Iris pigment epithelial cell (primary cell): Measurements from ENCODE around the gene ZMYND12.
"Not testable (repeated sequence)": the region's sequence is repeated elsewhere in the genome, so short reads cannot be mapped to it uniquely, and the experiment has no call there.

Experiments used
- DNase-seq: peaks from one replicate; pipeline ENCODE4 v3.0.0-alpha.2; 2011; ENCODE audit warnings: low read depth

The ZMYND12 gene, protein sequence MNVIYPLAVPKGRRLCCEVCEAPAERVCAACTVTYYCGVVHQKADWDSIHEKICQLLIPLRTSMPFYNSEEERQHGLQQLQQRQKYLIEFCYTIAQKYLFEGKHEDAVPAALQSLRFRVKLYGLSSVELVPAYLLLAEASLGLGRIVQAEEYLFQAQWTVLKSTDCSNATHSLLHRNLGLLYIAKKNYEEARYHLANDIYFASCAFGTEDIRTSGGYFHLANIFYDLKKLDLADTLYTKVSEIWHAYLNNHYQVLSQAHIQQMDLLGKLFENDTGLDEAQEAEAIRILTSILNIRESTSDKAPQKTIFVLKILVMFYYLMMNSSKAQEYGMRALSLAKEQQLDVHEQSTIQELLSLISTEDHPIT

DNA sequence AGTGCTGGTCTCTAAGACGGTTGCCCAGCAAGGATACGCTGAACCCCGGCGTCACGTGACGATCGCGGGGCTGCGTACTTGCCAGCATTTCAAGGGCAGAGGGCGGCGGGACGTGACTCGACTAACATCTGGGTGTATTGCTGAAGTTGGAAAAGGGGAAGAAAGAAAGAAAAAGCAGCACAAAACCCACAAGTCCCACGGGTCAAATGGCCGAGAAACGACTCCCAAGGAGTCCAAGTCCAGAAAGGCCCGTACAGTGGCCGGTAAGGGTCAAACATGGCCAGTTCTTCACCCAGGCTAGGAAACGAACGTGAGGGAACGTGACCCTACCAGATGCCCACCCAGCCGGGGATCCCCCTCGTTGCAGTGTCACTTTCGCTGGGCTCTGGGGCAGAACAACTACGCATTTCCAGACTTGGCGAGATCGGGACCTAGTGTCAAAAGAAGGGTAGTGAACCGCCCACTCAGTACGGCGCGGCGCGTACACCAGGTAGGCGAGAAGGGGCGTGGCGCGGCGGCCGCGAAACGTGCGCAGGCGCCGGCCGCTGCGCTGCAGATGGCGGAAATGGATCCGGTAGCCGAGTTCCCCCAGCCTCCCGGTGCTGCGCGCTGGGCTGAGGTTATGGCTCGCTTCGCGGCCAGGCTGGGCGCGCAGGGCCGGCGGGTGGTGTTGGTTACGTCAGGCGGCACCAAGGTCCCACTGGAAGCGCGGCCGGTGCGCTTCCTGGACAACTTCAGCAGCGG is at the start of gene ZMYND12, which contains the start of gene PPCS:
Gene ZMYND12 (minus strand): TSS at position 13 of the 744 bp plus-strand sequence. CDS start 25 bp downstream, outside the sequence.
Gene PPCS (plus strand): TSS at position 534 of the 744 bp plus-strand sequence. CDS start 23 bp downstream, at position 557.
- peak; percentile 85 for DNase-seq

DNA sequence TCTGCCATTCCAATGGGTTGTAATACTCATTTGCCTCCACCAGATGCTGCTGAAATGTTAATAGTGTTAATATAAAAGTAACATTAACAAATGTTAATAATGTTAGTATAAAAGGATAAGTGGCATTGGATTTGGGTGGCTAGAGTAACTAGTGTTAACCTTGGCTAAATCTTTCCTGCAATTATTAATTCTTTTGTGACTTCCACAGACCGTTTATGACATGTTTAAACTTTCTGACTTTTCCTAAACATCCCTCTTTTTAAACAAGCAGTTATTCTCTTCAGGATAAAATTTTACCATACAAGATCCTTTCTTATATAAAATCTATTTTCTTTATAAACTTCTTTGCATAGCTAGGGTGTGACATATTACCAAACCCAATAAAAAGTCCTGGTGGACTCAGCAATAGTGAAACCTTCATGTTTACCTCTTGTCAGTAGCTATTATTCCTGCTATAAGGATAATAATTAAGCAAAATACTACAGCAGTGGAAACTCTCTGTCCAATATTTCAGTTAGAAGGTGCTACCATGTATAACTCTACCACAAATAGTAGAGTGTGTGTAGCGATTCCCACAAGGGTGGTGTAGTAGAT is 48.8 kb upstream of the ZMYND12 start:
- DNase-seq = no peak

DNA sequence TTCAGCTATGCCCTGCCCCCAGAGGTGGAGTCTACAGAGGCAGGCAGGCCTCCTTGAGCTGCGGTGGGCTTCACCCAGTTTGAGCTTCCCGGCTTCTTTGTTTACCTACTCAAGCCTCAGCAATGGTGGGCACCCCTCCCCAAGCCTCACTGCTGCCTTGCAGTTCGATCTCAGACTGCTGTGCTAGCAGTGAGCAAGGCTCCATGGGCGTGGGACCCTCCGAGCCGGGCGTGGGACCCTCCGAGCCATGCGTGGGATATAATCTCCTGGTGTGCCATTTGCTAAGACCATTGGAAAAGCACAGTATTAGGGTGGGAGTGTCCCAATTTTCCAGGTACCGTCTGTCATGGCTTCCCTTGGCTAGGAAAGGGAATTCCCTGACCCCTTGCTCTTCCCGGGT is 46.2 kb upstream of the ZMYND12 start:
- not testable (repeated sequence) for DNase-seq

DNA sequence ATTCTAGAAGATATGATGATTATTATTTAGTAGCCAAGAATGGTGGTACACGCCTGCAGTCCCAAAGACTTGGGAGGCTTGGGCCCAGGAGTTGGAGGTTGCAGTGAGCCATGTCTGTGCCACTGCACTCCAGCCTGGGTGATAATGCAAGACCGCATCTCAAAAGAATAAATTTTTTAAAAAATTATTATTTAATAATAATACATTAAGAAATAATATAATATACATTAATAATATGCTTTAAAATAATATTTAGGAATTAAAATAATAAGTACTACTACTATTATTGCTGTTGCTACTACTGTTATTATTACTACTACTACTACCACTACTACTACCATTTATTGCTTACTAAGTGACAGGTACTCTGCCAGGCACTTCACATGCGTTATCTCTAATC is 34.4 kb upstream of the ZMYND12 start:
- DNase-seq = no peak

DNA sequence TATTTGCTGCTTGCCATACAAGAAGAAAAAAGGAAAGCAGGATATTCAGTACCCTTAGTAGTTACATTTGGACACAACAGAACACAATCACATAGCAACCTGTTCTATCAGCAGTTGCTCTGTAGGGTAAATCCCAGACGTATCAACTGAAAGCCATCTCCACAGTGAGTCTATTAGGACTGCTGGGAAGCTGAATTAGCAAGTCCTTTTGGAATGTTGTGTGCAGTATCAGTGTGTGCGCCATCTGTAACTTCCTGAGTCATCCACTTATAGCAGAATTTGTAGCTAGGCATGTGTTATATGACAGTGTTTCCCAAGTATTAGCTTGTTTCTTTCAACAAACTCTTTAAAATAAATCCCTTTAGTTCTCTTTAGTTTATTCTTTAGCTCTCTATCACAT is 28.6 kb upstream of the ZMYND12 start:
- peak; percentile 94 for DNase-seq

DNA sequence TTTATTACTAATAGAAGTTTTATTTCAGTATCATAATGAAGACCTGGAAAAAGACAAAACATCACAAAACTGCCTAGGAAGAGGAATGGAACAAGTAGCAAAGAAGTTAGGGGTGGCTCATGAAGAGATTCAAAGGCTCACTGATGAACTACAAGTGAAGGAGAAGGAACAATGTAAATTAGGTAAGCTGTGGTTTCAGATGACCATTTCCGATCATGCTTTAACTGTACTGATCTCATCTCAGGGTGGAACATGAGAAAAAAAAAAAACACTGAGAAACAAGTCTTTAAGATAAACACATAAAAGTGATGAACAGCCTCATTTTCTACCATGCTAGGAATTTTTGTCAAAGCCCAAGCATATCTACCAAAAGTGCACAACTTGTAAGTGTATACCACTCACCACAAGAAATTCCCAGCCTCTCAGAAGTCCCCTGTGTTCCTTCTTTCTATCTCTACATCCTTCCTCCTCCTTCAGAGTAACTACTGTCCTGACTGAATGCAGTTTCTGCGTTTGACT is 26.9 kb upstream of the ZMYND12 start:
- DNase-seq = no peak

DNA sequence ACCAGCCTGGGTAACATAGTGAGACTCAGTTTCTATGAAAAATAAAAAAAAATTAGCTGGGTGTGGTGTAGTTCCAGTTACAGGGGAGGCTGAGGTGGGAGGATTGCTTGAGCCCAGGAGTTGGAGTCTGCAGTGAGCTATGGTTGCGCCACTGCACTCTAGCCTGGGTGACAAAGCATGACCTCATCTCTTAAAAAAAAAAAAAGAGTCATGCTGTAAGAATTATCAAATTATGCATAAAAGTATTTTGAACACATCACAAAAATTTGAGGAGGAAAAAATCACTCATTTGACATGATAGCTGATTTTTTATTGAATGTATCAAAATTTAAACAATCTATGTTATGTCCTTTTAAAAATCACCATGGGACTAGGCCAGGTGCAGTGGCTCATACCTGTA is 25.1 kb upstream of the ZMYND12 start:
- DNase-seq = no peak

DNA sequence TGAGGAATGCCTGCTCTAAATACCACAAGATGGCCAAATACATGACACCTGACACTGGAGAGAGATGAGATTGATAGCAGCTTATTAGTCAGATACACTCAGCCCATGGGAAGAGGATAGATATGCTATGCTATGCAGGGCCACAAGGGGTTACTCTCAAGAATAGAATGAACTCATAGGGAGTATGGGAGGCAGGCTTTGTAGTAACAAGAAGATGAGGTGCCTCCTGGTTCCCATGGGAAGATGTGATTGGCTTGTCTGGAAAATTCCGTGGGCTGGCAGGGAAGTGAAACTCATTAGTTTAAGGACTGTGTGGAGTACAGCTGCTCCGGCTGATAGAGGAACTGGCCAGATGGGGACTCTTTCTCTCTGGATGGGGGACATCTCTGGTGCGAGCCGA is 23.8 kb upstream of the ZMYND12 start:
- DNase-seq = peak; percentile 46

DNA sequence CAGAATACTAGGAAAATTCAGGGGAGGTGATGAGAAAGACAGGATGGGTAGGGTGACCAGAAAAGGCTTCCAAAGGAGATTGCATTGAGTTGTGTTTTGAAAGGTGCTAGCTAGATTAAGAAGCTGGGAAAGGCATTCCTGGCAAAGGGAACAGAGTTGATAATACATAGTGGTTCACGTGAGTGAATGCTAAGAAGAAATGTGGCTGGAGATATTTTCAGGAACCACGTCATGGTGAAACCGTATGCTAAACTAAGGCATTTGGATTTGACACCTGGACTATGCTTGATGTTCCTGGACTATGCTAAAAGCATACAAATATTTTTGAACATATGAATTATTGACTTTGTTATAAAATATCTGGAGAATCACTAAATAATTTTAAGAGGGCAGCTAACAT is 22.0 kb upstream of the ZMYND12 start:
- DNase-seq = no peak

DNA sequence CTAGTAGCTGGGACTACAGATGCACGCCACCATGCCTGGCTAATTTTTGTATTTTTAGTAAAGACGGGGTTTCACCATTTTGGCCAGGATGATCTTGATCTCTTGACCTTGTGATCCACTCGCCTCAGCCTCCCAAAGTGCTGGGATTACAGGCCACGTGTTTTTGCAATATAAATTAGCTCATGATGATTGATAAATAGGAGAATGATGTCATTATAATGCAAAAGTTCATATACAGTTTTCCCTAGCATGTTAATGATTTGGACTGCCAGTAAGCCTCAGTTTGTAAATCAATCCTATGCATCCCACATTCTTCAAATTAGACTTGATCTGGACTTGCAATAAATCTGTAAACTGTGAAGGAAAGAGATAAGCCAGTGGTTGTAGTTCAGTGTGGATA is 21.5 kb upstream of the ZMYND12 start:
- DNase-seq = not testable (repeated sequence)

DNA sequence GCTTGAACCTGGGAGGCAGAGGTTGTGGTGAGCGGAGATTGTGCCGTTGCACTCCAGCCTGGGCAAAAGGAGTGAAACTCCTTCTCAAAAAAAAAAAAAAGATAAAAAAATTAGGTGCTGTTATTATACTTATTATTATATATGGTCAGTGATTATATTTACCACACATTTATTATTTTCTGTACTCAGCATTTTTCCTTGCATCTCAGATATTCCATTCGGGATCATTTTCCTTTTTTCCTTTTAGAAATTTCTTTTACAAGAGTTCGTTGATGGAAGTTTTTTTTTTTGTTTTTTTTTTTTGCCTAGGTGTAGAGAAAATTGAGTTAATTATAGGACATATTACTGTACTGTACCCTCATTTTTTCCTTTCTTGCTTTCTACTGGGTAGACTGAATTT is 20.8 kb upstream of the ZMYND12 start:
- DNase-seq = no peak

DNA sequence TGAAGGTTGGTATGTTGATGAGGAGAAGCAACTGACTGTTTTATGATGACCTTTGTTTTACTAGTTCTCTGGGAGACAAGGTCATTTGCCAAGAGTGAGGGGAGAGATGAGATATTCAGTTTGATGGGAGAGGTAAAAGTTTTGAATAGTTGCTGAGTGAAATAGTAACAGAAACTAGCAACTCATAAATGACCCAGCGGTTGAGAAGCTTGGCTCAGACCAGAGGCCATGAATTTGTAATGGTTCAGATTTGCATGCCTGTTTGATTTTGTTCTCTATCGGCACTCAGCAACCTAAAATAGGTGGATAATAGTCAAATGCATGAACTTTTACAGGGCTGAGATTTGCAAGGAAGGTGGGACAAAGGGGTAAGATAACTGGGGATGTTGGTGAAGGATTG is 13.9 kb upstream of the ZMYND12 start:
- DNase-seq = no peak

DNA sequence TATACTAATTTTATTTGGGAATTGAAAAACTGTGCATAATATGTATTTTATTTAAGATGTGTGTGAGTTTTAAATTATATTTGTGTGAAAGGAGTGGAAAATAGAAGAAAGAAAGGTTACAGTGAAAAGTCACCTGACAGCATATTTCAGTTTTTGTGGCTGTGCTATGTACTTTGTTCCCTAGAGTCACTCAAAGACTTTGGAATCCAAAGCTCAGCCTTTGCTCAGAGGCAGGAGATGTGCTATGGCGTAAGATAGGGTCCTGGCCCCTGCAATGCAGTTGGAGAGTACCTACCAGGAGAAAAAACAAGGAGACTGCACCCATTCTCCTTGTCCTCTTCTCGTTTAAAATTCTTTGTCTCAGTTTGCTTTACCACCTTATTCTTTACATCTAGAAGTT is 10.2 kb upstream of the ZMYND12 start:
- DNase-seq = no peak

DNA sequence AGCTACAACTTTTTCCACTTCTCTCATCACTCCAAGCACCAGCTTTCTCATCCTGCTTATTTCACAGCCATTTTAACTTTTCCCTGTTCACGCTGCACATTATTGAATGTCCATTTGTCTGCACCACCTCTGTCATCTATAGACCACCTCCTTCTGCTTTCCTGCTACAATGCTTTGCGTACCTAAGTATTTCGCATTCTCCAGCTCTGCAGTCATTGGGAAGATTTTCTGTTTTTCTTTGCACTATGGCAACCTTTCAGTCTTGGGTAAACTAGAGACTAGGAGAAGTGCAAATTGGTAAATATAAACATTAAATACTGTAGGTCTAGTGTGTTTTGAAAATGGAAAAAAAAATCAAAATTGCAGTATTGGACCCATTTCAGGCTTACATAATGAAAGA is 8.1 kb upstream of the ZMYND12 start:
- no peak for DNase-seq

DNA sequence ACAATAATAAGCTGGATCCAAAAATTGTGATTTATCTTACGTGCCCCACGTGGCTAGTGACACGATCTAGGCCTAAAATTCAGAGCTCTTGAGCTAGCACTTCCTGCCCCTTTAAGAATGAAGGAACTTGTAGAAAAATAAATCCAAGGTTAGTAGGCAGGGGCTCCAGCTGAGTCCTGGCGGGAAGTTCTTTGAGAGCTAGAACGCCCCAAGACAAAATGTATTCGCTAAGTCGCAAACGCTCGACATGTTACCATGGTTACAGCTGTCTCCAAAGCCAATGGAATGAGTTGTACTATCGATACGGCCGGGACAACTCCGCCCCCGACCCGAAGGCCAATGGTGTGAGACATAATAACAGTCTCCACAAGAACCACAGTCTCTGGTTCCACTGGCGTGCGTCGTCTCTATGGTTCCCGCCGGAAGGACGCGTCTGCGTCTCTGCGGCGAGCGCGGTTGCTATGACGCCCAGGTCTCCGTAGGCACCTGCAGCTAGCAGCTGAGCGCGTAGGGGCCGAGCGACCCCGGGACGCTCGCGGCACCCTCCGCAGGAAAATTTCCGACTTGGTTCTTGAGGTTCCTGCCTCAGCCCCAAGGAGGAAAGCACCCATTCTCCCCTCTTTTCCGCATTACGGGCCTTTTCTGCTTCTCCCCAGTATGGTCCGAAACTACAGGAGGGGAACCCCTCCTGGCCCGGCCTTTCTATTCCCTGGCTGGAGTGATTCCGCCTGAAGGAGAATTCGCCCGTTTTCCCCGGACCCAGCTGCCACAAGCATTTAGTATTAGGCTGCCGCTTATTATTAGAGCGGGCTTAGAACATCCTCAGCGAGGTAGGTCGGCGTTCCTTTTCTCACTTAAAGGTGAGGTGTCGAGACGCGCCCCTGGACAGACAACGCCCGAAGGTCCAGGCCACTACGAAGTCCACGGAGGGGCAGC is 7.3 kb upstream of the ZMYND12 start, which contains the start of gene CCDC30:
Gene CCDC30 (plus strand): TSS at position 459 of the 936 bp plus-strand sequence. CDS start 17,266 bp downstream, outside the sequence.
- DNase-seq = peak; percentile 98

DNA sequence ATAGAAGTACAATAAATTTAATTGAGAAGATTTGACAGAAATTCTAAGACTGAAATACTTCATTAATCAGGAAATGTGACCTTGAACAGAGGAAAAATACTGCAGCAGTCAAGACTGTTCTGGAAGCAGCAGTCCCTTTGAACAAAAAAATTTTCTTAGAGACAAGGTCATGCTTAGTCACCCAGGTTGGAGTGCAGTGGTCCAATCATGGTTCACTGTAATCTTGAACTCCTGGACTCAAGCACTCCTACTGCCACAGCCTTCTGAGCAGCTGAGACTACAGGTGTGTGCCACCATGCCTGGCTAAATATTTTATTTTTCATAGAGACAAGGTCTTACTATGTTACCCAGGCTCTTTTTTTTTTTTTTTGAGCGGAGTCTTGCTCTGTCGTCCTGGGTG is 5.4 kb upstream of the ZMYND12 start:
- no peak for DNase-seq

DNA sequence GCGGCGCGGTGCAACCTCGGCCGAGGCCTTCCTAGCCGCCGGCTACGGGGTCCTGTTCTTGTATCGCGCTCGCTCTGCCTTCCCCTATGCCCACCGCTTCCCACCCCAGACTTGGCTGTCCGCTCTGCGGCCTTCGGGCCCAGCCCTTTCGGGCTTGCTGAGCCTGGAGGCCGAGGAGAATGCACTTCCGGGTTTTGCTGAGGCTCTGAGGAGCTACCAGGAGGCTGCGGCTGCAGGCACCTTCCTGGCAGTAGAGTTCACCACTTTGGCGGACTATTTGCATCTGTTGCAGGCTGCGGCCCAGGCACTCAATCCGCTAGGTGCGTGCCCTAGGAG is 900 bp upstream of the ZMYND12 start:
- DNase-seq = peak; percentile 67

DNA sequence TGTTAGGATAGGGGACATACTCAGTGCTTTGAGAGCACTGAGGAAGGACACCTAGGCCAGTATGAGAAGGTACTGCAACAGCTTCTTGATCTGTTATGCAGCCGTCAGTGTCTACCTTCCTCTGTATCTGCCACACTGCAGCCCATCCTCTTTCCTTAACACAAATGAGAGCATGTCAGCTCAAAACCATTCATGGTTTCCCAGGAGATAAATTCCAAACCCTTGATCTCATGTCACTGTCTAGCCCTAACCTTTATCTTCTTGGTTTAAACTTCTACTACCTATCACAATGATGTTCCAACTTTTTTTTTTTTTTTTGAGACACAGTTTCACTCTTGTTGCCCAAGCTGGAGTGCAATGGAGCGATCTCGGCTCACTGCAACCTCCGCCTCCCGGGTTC is 1.4 kb downstream of the ZMYND12 start:
- DNase-seq = no peak

DNA sequence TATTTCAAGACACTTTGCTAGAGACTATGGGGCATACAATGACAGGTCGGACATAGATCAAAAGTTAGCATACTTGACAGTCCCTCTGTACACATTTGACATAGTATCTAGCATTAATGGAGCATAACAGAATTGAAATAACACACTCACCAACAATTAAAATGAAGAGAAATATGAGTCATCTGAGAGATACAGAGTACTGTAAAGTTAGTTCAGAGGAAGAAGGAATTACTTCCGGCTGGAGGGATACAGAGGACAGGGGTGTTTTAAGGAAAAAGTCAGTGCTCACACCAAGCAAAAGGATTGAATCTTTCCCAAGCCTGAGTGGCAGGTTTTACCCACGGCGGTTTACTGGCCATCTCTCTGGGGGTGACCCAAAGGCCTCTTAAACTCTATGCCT is 2.4 kb downstream of the ZMYND12 start:
- DNase-seq = no peak

DNA sequence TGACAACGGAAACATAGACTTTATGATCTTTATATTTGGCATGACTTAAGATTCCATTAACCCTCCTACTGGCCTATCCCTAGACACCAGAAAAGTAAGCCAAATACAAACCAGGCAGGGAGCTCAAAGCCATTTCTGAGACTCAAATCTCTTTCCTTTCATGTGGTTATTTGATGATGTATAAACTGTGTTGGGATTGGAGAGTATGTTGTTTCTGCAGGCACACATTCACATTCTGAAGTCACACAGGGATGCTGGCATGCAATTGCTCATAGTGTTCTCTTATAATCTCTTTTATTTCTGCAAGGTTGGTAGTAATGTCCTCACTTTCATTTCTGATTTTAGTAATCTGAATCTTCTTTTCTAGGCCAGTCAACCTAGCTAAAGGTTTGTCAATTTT is 5.8 kb downstream of the ZMYND12 start:
- DNase-seq = no peak

DNA sequence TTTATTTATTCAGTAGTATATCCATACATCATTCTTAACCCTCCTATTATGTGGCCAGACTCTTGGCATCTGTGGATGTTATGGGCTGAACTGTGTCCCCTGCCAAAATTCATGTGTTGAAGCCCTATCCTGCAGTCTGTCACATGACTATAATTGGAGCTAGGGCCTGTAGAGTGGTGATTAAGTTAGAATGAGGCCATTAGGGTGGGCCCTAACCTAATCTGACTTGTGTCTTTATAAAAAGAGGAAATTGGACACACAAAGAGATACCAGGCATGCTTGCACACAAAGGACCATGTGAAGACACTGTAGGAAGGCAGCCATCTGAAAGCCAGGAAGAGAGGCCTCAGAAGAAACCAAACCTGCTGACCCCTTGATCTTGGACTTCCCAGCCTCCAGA is 6.6 kb downstream of the ZMYND12 start:
- DNase-seq = no peak

DNA sequence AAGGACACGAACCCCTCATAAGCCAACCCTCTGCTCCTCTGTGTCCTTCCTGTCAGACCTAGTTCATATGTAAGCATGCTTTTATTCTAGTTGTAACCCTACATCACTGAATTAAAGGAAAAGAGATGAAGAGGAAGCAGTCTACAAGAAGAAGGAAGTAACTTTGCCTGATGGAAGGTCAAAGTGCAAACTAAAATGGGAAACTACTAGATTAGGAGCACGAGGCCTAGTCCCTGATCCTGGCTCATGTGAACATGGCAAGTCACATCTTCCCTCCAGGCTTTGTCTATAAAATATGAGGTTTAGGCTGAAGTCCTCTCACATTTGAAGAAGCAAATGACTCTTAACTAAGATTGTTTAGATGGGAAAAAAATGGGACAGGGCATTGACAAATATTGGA is 13.2 kb downstream of the ZMYND12 start:
- no peak for DNase-seq
